OCI-LY1 (cell line): ENCODE measurements around the gene UGT1A10.

Experiments used
- H2AFZ ChIP-seq: fragments of 200-600 bp; sonication (generic), shearing (Covaris generic); 2 replicates; pipeline ENCODE4 v1.6.0; 2014; ENCODE audit warnings: antibody characterized with exemption, mild to moderate bottlenecking, low read length
- H3F3A ChIP-seq: fragments of 200-600 bp; sonication (generic), shearing (Covaris generic); 2 replicates; pipeline ENCODE4 v1.6.0; 2014; ENCODE audit warnings: mild to moderate bottlenecking, antibody characterized with exemption, low read length, moderate library complexity; ENCODE audit not compliant: insufficient read depth
- H3K27ac ChIP-seq: fragments of 200-600 bp; sonication (generic); 2 replicates; pipeline ENCODE4 v1.5.1; 2014; ENCODE audit warnings: low read length, mixed run types, mild to moderate bottlenecking, low read depth; ENCODE audit not compliant: poor library complexity, severe bottlenecking
- H3K27me3 ChIP-seq: fragments of 200-600 bp; sonication (generic); 2 replicates; pipeline ENCODE4 v1.6.0; 2014; ENCODE audit warnings: antibody characterized with exemption, mild to moderate bottlenecking, low read length, moderate library complexity; ENCODE audit not compliant: insufficient read depth
- H3K36me3 ChIP-seq: fragments of 200-600 bp; sonication (generic); 2 replicates; pipeline ENCODE4 v1.6.1; 2014; ENCODE audit warnings: mild to moderate bottlenecking, antibody characterized with exemption, low read length, moderate library complexity, mixed read lengths; ENCODE audit not compliant: insufficient read depth
- H3K4me1 ChIP-seq: fragments of 200-600 bp; sonication (generic); 2 replicates; pipeline ENCODE4 v1.5.1; 2014; ENCODE audit warnings: mild to moderate bottlenecking, low read length, moderate library complexity; ENCODE audit not compliant: insufficient read depth, severe bottlenecking
- H3K4me2 ChIP-seq: fragments of 200-600 bp; sonication (generic), shearing (Covaris generic); 2 replicates; pipeline ENCODE4 v1.6.1; 2014; ENCODE audit warnings: low read length
- H3K4me3 ChIP-seq: fragments of 200-600 bp; sonication (generic); 2 replicates; pipeline ENCODE4 v1.5.1; 2014; ENCODE audit warnings: low read length, low read depth, mild to moderate bottlenecking, mixed read lengths; ENCODE audit not compliant: poor library complexity, severe bottlenecking
- H3K79me2 ChIP-seq: fragments of 200-600 bp; shearing (Covaris generic); 2 replicates; pipeline ENCODE4 v1.6.1; 2016; ENCODE audit warnings: mixed run types, low read length, mixed read lengths; ENCODE audit not compliant: insufficient read depth
- H3K9ac ChIP-seq: fragments of 200-600 bp; sonication (generic), shearing (Covaris generic); 2 replicates; pipeline ENCODE4 v1.6.1; 2014; ENCODE audit warnings: mild to moderate bottlenecking, low read length, mixed read lengths
- H3K9me2 ChIP-seq: fragments of 200-600 bp; sonication (generic), shearing (Covaris generic); 2 replicates; pipeline ENCODE4 v1.6.1; 2014; ENCODE audit warnings: low read depth, mild to moderate bottlenecking, low read length, mixed read lengths
- H3K9me3 ChIP-seq: fragments of 200-600 bp; shearing (Covaris generic); 2 replicates; pipeline ENCODE4 v1.6.1; 2014; ENCODE audit warnings: low read length, mixed read lengths
- H4K20me1 ChIP-seq: fragments of 200-600 bp; sonication (generic), shearing (Covaris generic); 2 replicates; pipeline ENCODE4 v1.6.0; 2016; ENCODE audit warnings: mild to moderate bottlenecking, low read length; ENCODE audit not compliant: insufficient read depth
- EZH2 ChIP-seq: fragments of 200-600 bp; sonication (generic), shearing (Covaris generic); IDR thresholded peaks from 2 replicates; pipeline ENCODE4 v1.8.0; 2017; ENCODE audit warnings: borderline replicate concordance, mixed run types, mild to moderate bottlenecking, antibody characterized with exemption, low read length, moderate library complexity, mixed read lengths
- TF ChIP-seq, protein P1 (sequence below): fragments of 200-600 bp; sonication (generic), shearing (Covaris generic); IDR thresholded peaks from 2 replicates; pipeline ENCODE4 v1.5.1; 2017; ENCODE audit warnings: mild to moderate bottlenecking, antibody characterized with exemption, low read length, moderate library complexity, mixed read lengths

Gene UGT1A10

DNA sequence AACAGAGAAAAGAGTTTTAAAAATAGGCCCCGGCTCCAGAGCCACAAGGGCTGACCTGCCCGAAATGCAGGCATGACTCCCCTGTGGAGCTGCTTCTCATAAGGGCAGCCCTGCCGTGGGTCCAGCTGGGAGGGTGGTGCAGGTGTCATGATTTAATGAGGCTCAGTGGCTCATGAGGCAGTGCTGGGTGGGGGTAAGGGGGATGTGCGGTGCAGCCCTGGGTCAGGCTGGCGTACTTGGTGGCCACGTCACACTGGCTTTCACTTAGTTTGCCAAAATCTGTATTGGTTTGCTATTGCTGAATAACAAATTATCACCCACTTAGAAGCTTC lies 184.5 kb downstream of the UGT1A10 start:
- no peak overlapping the region for H3K4me3 ChIP-seq
- no peaks in the 10 kb centered on the region for H3F3A ChIP-seq
- H3K27me3 ChIP-seq: peaks cover 9% of the 10 kb centered on the region; the same call in 1 of the 2 replicates
- H4K20me1 ChIP-seq: no peaks in the 10 kb centered on the region
- no peaks in the 10 kb centered on the region for H3K9me3 ChIP-seq
- no peaks in the 10 kb centered on the region for H3K79me2 ChIP-seq
- no peak overlapping the region for H3K9ac ChIP-seq
- no peak overlapping the region for H2AFZ ChIP-seq
- no peaks in the 10 kb centered on the region for H3K36me3 ChIP-seq
- no peaks in the 10 kb centered on the region for H3K9me2 ChIP-seq
- H3K4me1 ChIP-seq: no peaks in the 10 kb centered on the region
- no peak overlapping the region for H3K27ac ChIP-seq
- TF ChIP-seq, protein P1, sequence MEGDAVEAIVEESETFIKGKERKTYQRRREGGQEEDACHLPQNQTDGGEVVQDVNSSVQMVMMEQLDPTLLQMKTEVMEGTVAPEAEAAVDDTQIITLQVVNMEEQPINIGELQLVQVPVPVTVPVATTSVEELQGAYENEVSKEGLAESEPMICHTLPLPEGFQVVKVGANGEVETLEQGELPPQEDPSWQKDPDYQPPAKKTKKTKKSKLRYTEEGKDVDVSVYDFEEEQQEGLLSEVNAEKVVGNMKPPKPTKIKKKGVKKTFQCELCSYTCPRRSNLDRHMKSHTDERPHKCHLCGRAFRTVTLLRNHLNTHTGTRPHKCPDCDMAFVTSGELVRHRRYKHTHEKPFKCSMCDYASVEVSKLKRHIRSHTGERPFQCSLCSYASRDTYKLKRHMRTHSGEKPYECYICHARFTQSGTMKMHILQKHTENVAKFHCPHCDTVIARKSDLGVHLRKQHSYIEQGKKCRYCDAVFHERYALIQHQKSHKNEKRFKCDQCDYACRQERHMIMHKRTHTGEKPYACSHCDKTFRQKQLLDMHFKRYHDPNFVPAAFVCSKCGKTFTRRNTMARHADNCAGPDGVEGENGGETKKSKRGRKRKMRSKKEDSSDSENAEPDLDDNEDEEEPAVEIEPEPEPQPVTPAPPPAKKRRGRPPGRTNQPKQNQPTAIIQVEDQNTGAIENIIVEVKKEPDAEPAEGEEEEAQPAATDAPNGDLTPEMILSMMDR: no peak
- no peak for TF ChIP-seq EZH2
- no peak overlapping the region for H3K4me2 ChIP-seq

DNA sequence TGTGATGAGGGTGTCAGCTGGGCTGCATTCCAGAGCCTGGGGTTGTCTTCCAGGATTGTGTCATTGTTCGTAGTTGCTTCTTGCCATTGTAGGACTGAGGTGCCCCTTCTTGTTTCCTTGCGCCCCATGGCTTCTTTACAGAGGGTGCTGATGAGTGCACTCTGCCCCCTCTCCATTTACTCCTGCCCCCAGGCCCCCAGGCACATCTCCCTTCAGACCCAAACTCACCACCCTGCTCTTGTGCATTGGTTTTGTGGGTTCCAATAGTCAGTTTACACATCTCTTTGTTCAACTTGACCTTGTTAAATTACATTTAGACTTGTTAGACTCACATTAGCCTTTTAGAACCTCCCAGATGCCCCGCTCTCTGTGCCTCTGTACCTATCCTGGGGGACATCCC lies 184.9 kb downstream of the UGT1A10 start:
- no peak overlapping the region for H2AFZ ChIP-seq
- H3K27me3 ChIP-seq: peaks cover 9% of the 10 kb centered on the region; the same call in 1 of the 2 replicates
- no peaks in the 10 kb centered on the region for H3K79me2 ChIP-seq
- H3K27ac ChIP-seq: no peak overlapping the region
- no peaks in the 10 kb centered on the region for H4K20me1 ChIP-seq
- no peak overlapping the region for H3K9ac ChIP-seq
- no peaks in the 10 kb centered on the region for H3K9me2 ChIP-seq
- no peak overlapping the region for H3K4me2 ChIP-seq
- H3F3A ChIP-seq: no peaks in the 10 kb centered on the region
- H3K4me3 ChIP-seq: no peak overlapping the region
- no peaks in the 10 kb centered on the region for H3K4me1 ChIP-seq
- no peaks in the 10 kb centered on the region for H3K9me3 ChIP-seq
- TF ChIP-seq EZH2: no peak
- H3K36me3 ChIP-seq: no peaks in the 10 kb centered on the region

DNA sequence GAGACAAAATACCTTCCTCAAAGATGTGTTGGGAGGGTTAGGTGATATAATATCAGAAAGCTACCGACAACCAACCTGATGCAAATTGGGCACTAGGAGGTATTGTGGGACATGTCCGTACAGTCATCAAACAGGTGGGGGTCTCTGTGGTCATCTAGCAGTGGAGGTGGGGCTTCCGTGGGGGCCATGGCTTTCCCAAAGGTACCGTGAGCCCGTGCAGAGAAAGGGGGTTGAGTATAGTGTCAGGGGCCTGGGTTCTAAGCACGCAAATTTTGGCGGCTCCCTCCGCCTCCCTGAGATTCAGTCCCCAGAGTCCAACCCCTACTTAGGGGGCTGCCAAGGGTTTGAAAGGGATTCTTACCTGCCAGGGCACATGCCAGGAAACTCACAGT lies 185.5 kb downstream of the UGT1A10 start:
- H3K36me3 ChIP-seq: no peaks in the 10 kb centered on the region
- H3K9ac ChIP-seq: no peak overlapping the region
- H3K27me3 ChIP-seq: peaks cover 9% of the 10 kb centered on the region; the same call in 1 of the 2 replicates
- TF ChIP-seq EZH2: no peak
- TF ChIP-seq, protein P1: no peak
- H3K4me1 ChIP-seq: no peaks in the 10 kb centered on the region
- H3K9me2 ChIP-seq: no peaks in the 10 kb centered on the region
- no peak overlapping the region for H3K4me2 ChIP-seq
- no peak overlapping the region for H2AFZ ChIP-seq
- no peaks in the 10 kb centered on the region for H3F3A ChIP-seq
- H4K20me1 ChIP-seq: no peaks in the 10 kb centered on the region
- H3K4me3 ChIP-seq: no peak overlapping the region
- H3K9me3 ChIP-seq: no peaks in the 10 kb centered on the region
- H3K79me2 ChIP-seq: no peaks in the 10 kb centered on the region
- H3K27ac ChIP-seq: no peak overlapping the region

DNA sequence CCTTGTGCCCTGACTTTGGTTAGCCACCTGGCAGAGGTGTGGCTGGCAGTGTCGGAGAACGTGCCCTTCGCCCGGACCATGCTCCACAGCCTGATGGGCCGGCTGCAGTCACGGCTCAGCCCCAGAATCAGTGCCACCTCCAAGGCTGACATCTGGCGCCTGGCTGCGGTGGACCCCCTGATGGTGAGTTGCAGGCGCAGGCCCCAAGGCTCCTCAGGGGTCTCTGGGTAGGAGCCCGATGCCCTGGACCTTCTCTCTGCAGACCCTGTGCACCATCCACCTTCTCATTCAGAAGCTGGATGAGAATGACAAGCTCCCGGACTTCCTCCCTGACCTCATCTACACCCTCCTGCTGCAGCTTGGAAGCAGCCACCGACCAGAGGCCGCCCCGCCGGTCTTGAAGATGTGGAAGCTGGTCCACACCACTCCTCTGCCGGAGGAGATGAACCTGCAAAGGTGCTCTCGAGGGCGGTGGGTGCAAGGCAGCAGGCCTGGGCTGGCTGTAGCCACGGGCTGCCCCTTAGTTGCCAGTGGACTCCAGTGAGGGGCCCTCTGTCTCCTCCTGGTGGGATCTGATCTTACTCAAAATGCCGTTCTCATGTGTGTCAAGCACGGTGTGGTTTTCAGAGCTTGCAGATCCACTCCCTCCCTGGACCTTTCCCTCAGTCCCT lies 186.0 kb downstream of the UGT1A10 start:
- H3K4me3 ChIP-seq: no peak overlapping the region
- no peaks in the 10 kb centered on the region for H4K20me1 ChIP-seq
- no peaks in the 10 kb centered on the region for H3K9me2 ChIP-seq
- H3F3A ChIP-seq: no peaks in the 10 kb centered on the region
- no peak overlapping the region for H2AFZ ChIP-seq
- no peak for TF ChIP-seq EZH2
- TF ChIP-seq, protein P1: no peak
- H3K79me2 ChIP-seq: no peaks in the 10 kb centered on the region
- H3K9ac ChIP-seq: no peak overlapping the region
- H3K9me3 ChIP-seq: no peaks in the 10 kb centered on the region
- H3K36me3 ChIP-seq: no peaks in the 10 kb centered on the region
- no peaks in the 10 kb centered on the region for H3K4me1 ChIP-seq
- no peak overlapping the region for H3K27ac ChIP-seq
- no peak overlapping the region for H3K4me2 ChIP-seq
- H3K27me3 ChIP-seq: peaks cover 9% of the 10 kb centered on the region; the same call in 1 of the 2 replicates
